SK-N-SH (cell line): Measurements from ENCODE around the gene CAMKMT. TPM values are rescaled to one million over a fixed set of nuclear protein-coding genes. Genes with fewer than 3 reads are reported as not detected.

Experiments
- CTCF ChIA-PET: fragments of 300-600, 350-600 bp; formaldehyde crosslinking; extraction: SDS; loops from one replicate; lab custom pipeline; 2021; lab: Yijun Ruan, JAX
- POLR2A ChIA-PET: fragments of 350-600 bp; sonication (Branson Sonifier 250); formaldehyde crosslinking; extraction: SDS; loops from one replicate; lab custom pipeline; 2020; ENCODE audit warnings: antibody characterized with exemption, inconsistent platforms; lab: Yijun Ruan, JAX
- DNase-seq: peaks from one replicate; pipeline ENCODE4 v3.0.0; 2012
- H2AFZ ChIP-seq: fragments of 200-600 bp; sonication (generic); 2 replicates; pipeline ENCODE4 v1.8.1; 2016; ENCODE audit warnings: antibody characterized with exemption, mild to moderate bottlenecking, low read depth
- H3F3A ChIP-seq: fragments of 200-600 bp; sonication (generic); replicated peaks from 2 replicates; pipeline ENCODE3; 2016; ENCODE audit warnings: antibody characterized with exemption, mild to moderate bottlenecking; ENCODE audit not compliant: insufficient read depth
- H3K27ac ChIP-seq, 2 experiments: fragments of 200-500 bp in 1 of 2; fragments of 200-600 bp in 1 of 2; sonication (Bioruptor generic) in 1 of 2; sonication (generic), shearing (Covaris generic) in 1 of 2; 2 replicates each; pipeline versions ENCODE4 v1.5.1 to v1.6.1; 2014 to 2016; ENCODE audit warnings: low read depth in 2 of 2, inconsistent platforms in 1 of 2, low read length in 1 of 2, mild to moderate bottlenecking in 1 of 2, mixed read lengths in 1 of 2
- H3K27me3 ChIP-seq: fragments of 200-600 bp; sonication (generic), shearing (Covaris generic); 2 replicates; pipeline ENCODE4 v1.6.1; 2016; ENCODE audit warnings: mixed run types; ENCODE audit not compliant: insufficient read depth
- H3K36me3 ChIP-seq, 2 experiments: fragments of 200-500 bp in 1 of 2; fragments of 200-600 bp in 1 of 2; sonication (Bioruptor generic) in 1 of 2; sonication (generic) in 1 of 2; replicated peaks in 1 of 2; 2 replicates each; pipeline versions ENCODE3 to v1.5.1; 2014 to 2016; ENCODE audit warnings: low read length in 1 of 2, mild to moderate bottlenecking in 1 of 2; ENCODE audit not compliant: insufficient read depth in 2 of 2, control insufficient read depth in 1 of 2
- H3K4me1 ChIP-seq, 2 experiments: fragments of 200-500 bp in 1 of 2; fragments of 200-600 bp in 1 of 2; sonication (Bioruptor generic) in 1 of 2; sonication (generic), shearing (Covaris generic) in 1 of 2; 2 replicates each; pipeline versions ENCODE4 v1.5.1 to v1.6.1; 2014 to 2016; ENCODE audit warnings: low read depth in 1 of 2, low read length in 1 of 2, mixed run types in 1 of 2; ENCODE audit not compliant: insufficient read depth in 2 of 2, control insufficient read depth in 1 of 2
- H3K4me2 ChIP-seq: fragments of 200-600 bp; sonication (generic), shearing (Covaris generic); 2 replicates; pipeline ENCODE4 v1.6.1; 2017; ENCODE audit warnings: mixed run types
- H3K4me3 ChIP-seq, 2 experiments: fragments of 200-500 bp in 1 of 2; fragments of 200-600 bp in 1 of 2; sonication (Bioruptor generic) in 1 of 2; sonication (generic), shearing (Covaris generic) in 1 of 2; 2 replicates each; pipeline versions ENCODE4 v1.5.1 to v1.8.1; 2014 to 2016; ENCODE audit warnings: low read depth in 2 of 2, inconsistent platforms in 1 of 2, low read length in 1 of 2, mild to moderate bottlenecking in 1 of 2, mixed read lengths in 1 of 2, moderate library complexity in 1 of 2
- H3K79me2 ChIP-seq: fragments of 200-600 bp; sonication (generic); 2 replicates; pipeline ENCODE4 v1.8.1; 2017; ENCODE audit warnings: mild to moderate bottlenecking; ENCODE audit not compliant: insufficient read depth
- H3K9ac ChIP-seq: fragments of 200-600 bp; sonication (generic); 2 replicates; pipeline ENCODE4 v1.6.1; 2017; ENCODE audit warnings: mixed run types
- H3K9me2 ChIP-seq: fragments of 200-600 bp; sonication (generic); 2 replicates; pipeline ENCODE4 v1.6.1; 2017; ENCODE audit warnings: mixed run types
- H3K9me3 ChIP-seq: fragments of 200-600 bp; sonication (generic); 2 replicates; pipeline ENCODE4 v1.6.1; 2017; ENCODE audit warnings: mixed run types, mild to moderate bottlenecking, moderate library complexity
- H4K20me1 ChIP-seq: fragments of 200-600 bp; sonication (generic); 2 replicates; pipeline ENCODE4 v1.6.1; 2017; ENCODE audit warnings: mild to moderate bottlenecking, mixed run types; ENCODE audit not compliant: insufficient read depth
- ELF1 ChIP-seq: IDR thresholded peaks from 2 replicates; pipeline ENCODE4 v1.4.0; 2012
- EZH2phosphoT487 ChIP-seq: fragments of 200-600 bp; sonication (generic); IDR thresholded peaks from 2 replicates; pipeline ENCODE4 v1.6.1; 2017; ENCODE audit warnings: low read depth, mixed run types, mild to moderate bottlenecking, antibody characterized with exemption, moderate library complexity, borderline replicate concordance
- FOSL2 ChIP-seq: IDR thresholded peaks from 2 replicates; pipeline ENCODE4 v1.4.0; 2012; ENCODE audit warnings: low read depth, mild to moderate bottlenecking, moderate library complexity, borderline replicate concordance
- GATA2 ChIP-seq: sonication (generic); formaldehyde crosslinking; IDR thresholded peaks from 2 replicates; pipeline ENCODE4 v1.5.0; 2020; ENCODE audit warnings: mild to moderate bottlenecking, missing genetic modification reagents
- IRF3 ChIP-seq: fragments of 150-350 bp; IDR thresholded peaks from 2 replicates; pipeline ENCODE4 v1.6.1; 2016; ENCODE audit warnings: mild to moderate bottlenecking, low read depth, low read length
- JUND ChIP-seq: IDR thresholded peaks from 2 replicates; pipeline ENCODE4 v1.4.0; 2012
- MXI1 ChIP-seq: IDR thresholded peaks from 2 replicates; pipeline ENCODE4 v1.6.1; 2012; ENCODE audit warnings: mild to moderate bottlenecking, low read depth, low read length, improper control_type of control experiment
- NRF1 ChIP-seq: IDR thresholded peaks from 2 replicates; pipeline ENCODE4 v1.6.1; 2012; ENCODE audit warnings: low read depth, mild to moderate bottlenecking, low read length
- RCOR1 ChIP-seq: fragments of 150-350 bp; IDR thresholded peaks from 2 replicates; pipeline ENCODE4 v1.6.1; 2017; ENCODE audit warnings: antibody characterized with exemption, low read length
- REST ChIP-seq: IDR thresholded peaks from 2 replicates; pipeline ENCODE4 v1.6.1; 2012; ENCODE audit warnings: mild to moderate bottlenecking, low read depth, low read length, moderate library complexity
- RFX5 ChIP-seq: IDR thresholded peaks from 2 replicates; pipeline ENCODE4 v1.6.1; 2012; ENCODE audit warnings: mild to moderate bottlenecking, improper control_type of control experiment, low read length
- RXRA ChIP-seq: IDR thresholded peaks from 2 replicates; pipeline ENCODE4 v1.4.0; 2012; ENCODE audit warnings: low read depth, mild to moderate bottlenecking, borderline replicate concordance
- SMC3 ChIP-seq: IDR thresholded peaks from 2 replicates; pipeline ENCODE4 v1.6.1; 2012; ENCODE audit warnings: low read depth, low read length, improper control_type of control experiment
- TAF1 ChIP-seq: IDR thresholded peaks from 2 replicates; pipeline ENCODE4 v1.6.1; 2012; ENCODE audit warnings: low read depth, mild to moderate bottlenecking, low read length, moderate library complexity, borderline replicate concordance
- USF2 ChIP-seq: fragments of 150-350 bp; IDR thresholded peaks from 2 replicates; pipeline ENCODE4 v1.6.1; 2017; ENCODE audit warnings: antibody characterized with exemption, low read length, low read depth, borderline replicate concordance
- ZBTB33 ChIP-seq: IDR thresholded peaks from 2 replicates; pipeline ENCODE4 v1.4.0; 2012; ENCODE audit warnings: low read depth, borderline replicate concordance
- WGBS: methylation state at CpG from one replicate; pipeline ENCODE4 v1.1.6; 2017; ENCODE audit warnings: low lambda C conversion rate; 5-methylcytosine and 5-hydroxymethylcytosine counted together
- polyA plus RNA-seq, 3 experiments: library from polyadenylated mRNA; depleted of rRNA; stranded (reverse); fragments of >200 nt; gene quantifications; 2 replicates each; pipeline ENCODE4 v1.2.3, GENCODE V29; 2012

CAMKMT gene
- polyA plus RNA-seq, 1 of the 3 experiments (the other 2 are of a cell fraction): 5.9 TPM

- Histone ChIP-seq H3F3A (no peaks in the 10 kb centered on the region), H3K9ac (no peak overlapping the region), H3K9me2 (no peaks in the 10 kb centered on the region), H2AFZ (no peak overlapping the region), H3K4me1 (no peaks in the 10 kb centered on the region; a peak in 1 of 4 replicates)
- POLR2A ChIA-PET: interaction anchor here (0.6 kb wide), 1 partner anchor 9 kb away, joined by 3 read pairs; no protein-coding TSS in a partner anchor
- TF ChIP-seq IRF3 (no peak), FOSL2 (no peak), NRF1 (no peak), USF2 (no peak), JUND (no peak), RFX5 (no peak), REST (no peak), EZH2phosphoT487 (no peak), ELF1 (no peak), RXRA (no peak)
- TF ChIP-seq, all 33 proteins: peak for 0
- no peak overlapping the region for H3K4me3 ChIP-seq
- H4K20me1 ChIP-seq: no peaks in the 10 kb centered on the region
- WGBS: 89% methylated on average over 5 of the region's 5 CpGs
- DNase-seq: no peak
- no peaks in the 10 kb centered on the region for H3K79me2 ChIP-seq
- H3K9me3 ChIP-seq: no peaks in the 10 kb centered on the region
- CTCF ChIA-PET: interaction anchor here (1.0 kb wide), 1 partner anchor 12 kb away, joined by 4 read pairs; no protein-coding TSS in a partner anchor
- no peak overlapping the region for H3K4me2 ChIP-seq
- no peaks in the 10 kb centered on the region for H3K27me3 ChIP-seq
- no peaks in the 10 kb centered on the region for H3K36me3 ChIP-seq
- no peak overlapping the region for H3K27ac ChIP-seq
These were observed 398.1 kb downstream of the CAMKMT start for GRCh38 chr2:44759823-44760222.

GRCh38 chr2:44763275-44763782, 401.6 kb downstream of the CAMKMT start:
- ChIA-PET POLR2A (no interaction called here), CTCF (interaction anchor here (0.6 to 3.6 kb wide), 9 partner anchors 8 to 371 kb away, joined by 3 to 24 read pairs (median 4); no protein-coding TSS in a partner anchor)
- DNase-seq: no peak
- H3K4me2 ChIP-seq: no peak overlapping the region
- no peaks in the 10 kb centered on the region for H3K27me3 ChIP-seq
- H4K20me1 ChIP-seq: no peaks in the 10 kb centered on the region
- no peaks in the 10 kb centered on the region for H3F3A ChIP-seq
- H3K27ac ChIP-seq: no peak overlapping the region
- H3K9ac ChIP-seq: no peak overlapping the region
- H3K79me2 ChIP-seq: no peaks in the 10 kb centered on the region
- H3K4me3 ChIP-seq: no peak overlapping the region
- peaks cover 0 to 23% of the 10 kb centered on the region in 2 experiments; a peak in 2 of 4 replicates for H3K4me1 ChIP-seq
- H3K9me3 ChIP-seq: no peaks in the 10 kb centered on the region
- WGBS: 61% methylated on average over 8 of the region's 8 CpGs
- no peak overlapping the region for H2AFZ ChIP-seq
- H3K36me3 ChIP-seq: no peaks in the 10 kb centered on the region
- H3K9me2 ChIP-seq: no peaks in the 10 kb centered on the region
- no peak for TF ChIP-seq TAF1
- no peak for TF ChIP-seq SMC3
- no peak for TF ChIP-seq ZBTB33
- no peak for TF ChIP-seq GATA2 (CRISPR knock-in tag)
- TF ChIP-seq RFX5: no peak
- TF ChIP-seq USF2: no peak
- no peak for TF ChIP-seq MXI1
- TF ChIP-seq RCOR1: no peak
